Measurements from ENCODE around the gene LRRC4C.

Gene LRRC4C

GRCh38 chr11:40819230-40819629, 640.2 kb downstream of the LRRC4C start:
- Histone ChIP-seq H2AFZ (ENCODE audit: low read length, unreplicated experiment) (no peak overlapping the region), H3K79me2 (ENCODE audit: control insufficient read depth, insufficient read depth, low read length, unreplicated experiment) (no peaks in the 10 kb centered on the region), H3K4me1 (ENCODE audit: control insufficient read depth, insufficient read depth, low read length, unreplicated experiment) (no peaks in the 10 kb centered on the region), H3K36me3 (ENCODE audit: insufficient read depth, low read length) (no peaks in the 10 kb centered on the region), H3K27me3 (ENCODE audit: insufficient read depth, low read length) (no peaks in the 10 kb centered on the region), H3K4me3 (ENCODE audit: low read depth, low read length) (no peak overlapping the region), H3K27ac (ENCODE audit: low read depth, low read length) (no peak overlapping the region)

DNA sequence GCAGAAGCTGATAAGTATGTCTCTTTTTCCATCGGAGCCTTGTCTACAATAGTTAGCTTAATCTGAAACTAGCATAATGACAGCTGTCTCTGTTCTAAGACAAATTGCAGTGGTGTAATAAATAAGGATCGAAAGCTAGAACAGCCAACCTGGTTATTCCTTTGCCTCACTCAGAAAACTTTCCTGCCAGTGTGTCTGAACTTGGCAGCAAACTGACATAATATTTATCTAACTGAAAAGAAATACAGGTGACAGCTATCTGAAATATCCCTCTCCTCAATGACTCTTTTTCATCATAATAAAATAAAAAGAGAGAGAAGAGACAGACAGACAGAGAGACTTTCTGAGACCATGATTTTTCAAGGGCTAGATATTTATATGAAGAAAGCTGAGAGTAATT, 642.5 kb downstream of the LRRC4C start:
- H3K4me3 ChIP-seq (ENCODE audit: low read depth, low read length): no peak overlapping the region
- no peaks in the 10 kb centered on the region for H3K36me3 ChIP-seq (ENCODE audit: insufficient read depth, low read length)
- no peaks in the 10 kb centered on the region for H3K4me1 ChIP-seq (ENCODE audit: control insufficient read depth, insufficient read depth, low read length, unreplicated experiment)
- no peak overlapping the region for H2AFZ ChIP-seq (ENCODE audit: low read length, unreplicated experiment)
- H3K27me3 ChIP-seq (ENCODE audit: insufficient read depth, low read length): no peaks in the 10 kb centered on the region
- no peaks in the 10 kb centered on the region for H3K79me2 ChIP-seq (ENCODE audit: control insufficient read depth, insufficient read depth, low read length, unreplicated experiment)
- no peak overlapping the region for H3K27ac ChIP-seq (ENCODE audit: low read depth, low read length)

DNA sequence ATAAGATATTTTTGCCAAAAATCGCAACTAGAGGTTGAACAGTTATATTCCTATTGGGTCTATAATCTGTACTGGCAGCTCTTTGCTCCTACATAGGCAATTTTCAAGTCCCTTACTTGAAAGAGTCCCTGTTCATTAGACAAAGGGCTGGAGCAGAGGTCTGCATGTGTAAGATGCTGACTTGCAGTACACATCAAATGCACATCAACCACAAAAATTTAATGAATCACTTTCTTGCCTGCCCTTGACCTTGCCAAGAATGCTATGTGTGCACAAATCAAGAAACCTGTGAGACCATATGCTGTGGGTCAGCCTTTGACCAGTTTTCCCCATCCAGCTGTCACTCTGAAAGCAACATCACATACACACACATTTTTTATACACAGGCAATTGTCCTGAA, 661.5 kb downstream of the LRRC4C start:
- Histone ChIP-seq H3K27ac (ENCODE audit: low read depth, low read length) (no peak overlapping the region), H2AFZ (ENCODE audit: low read length, unreplicated experiment) (no peak overlapping the region), H3K4me1 (ENCODE audit: control insufficient read depth, insufficient read depth, low read length, unreplicated experiment) (no peaks in the 10 kb centered on the region), H3K79me2 (ENCODE audit: control insufficient read depth, insufficient read depth, low read length, unreplicated experiment) (no peaks in the 10 kb centered on the region), H3K27me3 (ENCODE audit: insufficient read depth, low read length) (no peaks in the 10 kb centered on the region), H3K4me3 (ENCODE audit: low read depth, low read length) (no peak overlapping the region), H3K36me3 (ENCODE audit: insufficient read depth, low read length) (no peaks in the 10 kb centered on the region)

DNA sequence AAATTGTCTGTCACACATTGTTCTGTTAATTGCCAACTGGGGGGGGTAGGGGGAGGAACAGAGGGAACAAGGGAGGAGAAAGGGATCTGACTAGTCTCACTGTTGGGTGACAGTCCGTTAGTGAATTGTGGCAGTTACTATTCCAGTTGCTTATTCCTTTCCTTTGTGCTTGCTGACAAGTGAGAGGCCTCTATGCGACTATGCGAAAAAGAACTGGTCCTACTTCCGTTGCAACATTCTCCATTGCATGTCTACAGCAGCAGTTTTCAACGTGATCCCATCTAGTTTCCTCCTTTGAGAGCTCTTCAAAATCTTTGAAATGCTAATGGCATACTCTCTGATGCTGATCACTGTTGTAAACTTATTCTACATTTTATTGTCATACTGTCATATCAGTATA, 672.2 kb downstream of the LRRC4C start:
- no peak overlapping the region for H3K4me3 ChIP-seq (ENCODE audit: low read depth, low read length)
- H2AFZ ChIP-seq (ENCODE audit: low read length, unreplicated experiment): no peak overlapping the region
- H3K36me3 ChIP-seq (ENCODE audit: insufficient read depth, low read length): no peaks in the 10 kb centered on the region
- no peak overlapping the region for H3K27ac ChIP-seq (ENCODE audit: low read depth, low read length)
- no peaks in the 10 kb centered on the region for H3K79me2 ChIP-seq (ENCODE audit: control insufficient read depth, insufficient read depth, low read length, unreplicated experiment)
- no peaks in the 10 kb centered on the region for H3K4me1 ChIP-seq (ENCODE audit: control insufficient read depth, insufficient read depth, low read length, unreplicated experiment)
- H3K27me3 ChIP-seq (ENCODE audit: insufficient read depth, low read length): no peaks in the 10 kb centered on the region

- no peaks in the 10 kb centered on the region for H3K4me1 ChIP-seq (ENCODE audit: control insufficient read depth, insufficient read depth, low read length, unreplicated experiment)
- H3K4me3 ChIP-seq (ENCODE audit: low read depth, low read length): no peak overlapping the region
- H3K27ac ChIP-seq (ENCODE audit: low read depth, low read length): no peak overlapping the region
- no peaks in the 10 kb centered on the region for H3K36me3 ChIP-seq (ENCODE audit: insufficient read depth, low read length)
- H3K79me2 ChIP-seq (ENCODE audit: control insufficient read depth, insufficient read depth, low read length, unreplicated experiment): no peaks in the 10 kb centered on the region
- H3K27me3 ChIP-seq (ENCODE audit: insufficient read depth, low read length): no peaks in the 10 kb centered on the region
- H2AFZ ChIP-seq (ENCODE audit: low read length, unreplicated experiment): no peak overlapping the region
These were observed 696.4 kb downstream of the LRRC4C start for GRCh38 chr11:40763046-40763445.

- Histone ChIP-seq H3K4me3 (ENCODE audit: low read depth, low read length) (no peak overlapping the region), H3K27me3 (ENCODE audit: insufficient read depth, low read length) (no peaks in the 10 kb centered on the region), H3K79me2 (ENCODE audit: control insufficient read depth, insufficient read depth, low read length, unreplicated experiment) (no peaks in the 10 kb centered on the region), H3K4me1 (ENCODE audit: control insufficient read depth, insufficient read depth, low read length, unreplicated experiment) (no peaks in the 10 kb centered on the region), H2AFZ (ENCODE audit: low read length, unreplicated experiment) (no peak overlapping the region), H3K27ac (ENCODE audit: low read depth, low read length) (no peak overlapping the region), H3K36me3 (ENCODE audit: insufficient read depth, low read length) (no peaks in the 10 kb centered on the region)
These were observed 700.1 kb downstream of the LRRC4C start for GRCh38 chr11:40759341-40759740.

- Histone ChIP-seq H3K36me3 (ENCODE audit: insufficient read depth, low read length) (no peaks in the 10 kb centered on the region), H3K4me3 (ENCODE audit: low read depth, low read length) (no peak overlapping the region), H3K79me2 (ENCODE audit: control insufficient read depth, insufficient read depth, low read length, unreplicated experiment) (no peaks in the 10 kb centered on the region), H3K27ac (ENCODE audit: low read depth, low read length) (no peak overlapping the region), H3K27me3 (ENCODE audit: insufficient read depth, low read length) (no peaks in the 10 kb centered on the region), H2AFZ (ENCODE audit: low read length, unreplicated experiment) (no peak overlapping the region), H3K4me1 (ENCODE audit: control insufficient read depth, insufficient read depth, low read length, unreplicated experiment) (no peaks in the 10 kb centered on the region)
These were observed 705.2 kb downstream of the LRRC4C start for GRCh38 chr11:40754297-40754696.

GRCh38 chr11:40746282-40746681, 713.2 kb downstream of the LRRC4C start:
- H3K27ac ChIP-seq (ENCODE audit: low read depth, low read length): no peak overlapping the region
- no peaks in the 10 kb centered on the region for H3K36me3 ChIP-seq (ENCODE audit: insufficient read depth, low read length)
- no peak overlapping the region for H3K4me3 ChIP-seq (ENCODE audit: low read depth, low read length)
- no peaks in the 10 kb centered on the region for H3K27me3 ChIP-seq (ENCODE audit: insufficient read depth, low read length)
- H3K79me2 ChIP-seq (ENCODE audit: control insufficient read depth, insufficient read depth, low read length, unreplicated experiment): no peaks in the 10 kb centered on the region
- no peaks in the 10 kb centered on the region for H3K4me1 ChIP-seq (ENCODE audit: control insufficient read depth, insufficient read depth, low read length, unreplicated experiment)
- no peak overlapping the region for H2AFZ ChIP-seq (ENCODE audit: low read length, unreplicated experiment)

- Histone ChIP-seq H3K4me3 (ENCODE audit: low read depth, low read length) (no peak overlapping the region), H3K36me3 (ENCODE audit: insufficient read depth, low read length) (no peaks in the 10 kb centered on the region), H3K27me3 (ENCODE audit: insufficient read depth, low read length) (no peaks in the 10 kb centered on the region), H3K27ac (ENCODE audit: low read depth, low read length) (no peak overlapping the region), H3K79me2 (ENCODE audit: control insufficient read depth, insufficient read depth, low read length, unreplicated experiment) (no peaks in the 10 kb centered on the region), H3K4me1 (ENCODE audit: control insufficient read depth, insufficient read depth, low read length, unreplicated experiment) (no peaks in the 10 kb centered on the region), H2AFZ (ENCODE audit: low read length, unreplicated experiment) (no peak overlapping the region)
These were observed 727.3 kb downstream of the LRRC4C start for GRCh38 chr11:40732132-40732531.

GRCh38 chr11:40722179-40722795, 737.2 kb downstream of the LRRC4C start:
- Histone ChIP-seq H3K36me3 (ENCODE audit: insufficient read depth, low read length) (no peaks in the 10 kb centered on the region), H3K4me1 (ENCODE audit: control insufficient read depth, insufficient read depth, low read length, unreplicated experiment) (no peaks in the 10 kb centered on the region), H3K27me3 (ENCODE audit: insufficient read depth, low read length) (no peaks in the 10 kb centered on the region), H2AFZ (ENCODE audit: low read length, unreplicated experiment) (no peak overlapping the region), H3K79me2 (ENCODE audit: control insufficient read depth, insufficient read depth, low read length, unreplicated experiment) (no peaks in the 10 kb centered on the region), H3K27ac (ENCODE audit: low read depth, low read length) (no peak overlapping the region), H3K4me3 (ENCODE audit: low read depth, low read length) (no peak overlapping the region)

DNA sequence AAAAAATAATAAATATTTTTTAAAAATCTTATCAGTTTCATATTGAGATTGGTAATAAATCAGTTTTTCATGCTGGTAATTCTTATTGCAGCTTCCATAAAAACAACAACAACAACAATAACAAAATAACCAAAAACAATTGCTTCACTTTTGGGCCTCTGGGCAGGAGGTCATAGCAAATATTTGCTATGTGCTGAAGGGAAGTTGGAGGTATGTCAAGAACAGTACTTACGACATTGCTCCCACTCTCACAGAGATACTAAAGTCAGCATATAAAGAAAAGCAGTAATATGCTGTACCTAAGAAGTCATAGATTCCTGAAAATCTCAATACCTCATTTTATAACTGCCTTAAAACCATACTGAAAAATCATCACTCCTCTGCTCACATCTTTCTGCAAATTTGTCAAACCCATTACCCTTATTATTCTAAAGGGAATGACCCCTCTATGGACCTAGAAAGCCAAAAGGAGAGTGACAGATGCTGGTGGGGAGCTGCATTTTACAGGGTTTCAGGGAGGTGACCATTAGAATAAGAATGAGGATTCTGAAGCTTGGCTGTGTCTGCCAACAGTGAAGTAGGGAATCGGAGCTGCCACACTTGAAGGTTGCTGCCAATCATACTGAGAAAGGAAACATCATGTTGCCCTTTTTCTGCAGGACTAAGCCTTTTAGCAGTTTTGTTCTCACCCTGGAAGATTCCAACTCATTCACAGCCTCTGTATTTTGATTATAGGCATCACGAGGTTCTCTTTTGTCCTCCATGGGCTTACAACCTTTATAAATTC, 742.9 kb downstream of the LRRC4C start:
- H3K36me3 ChIP-seq (ENCODE audit: insufficient read depth, low read length): no peaks in the 10 kb centered on the region
- no peaks in the 10 kb centered on the region for H3K27me3 ChIP-seq (ENCODE audit: insufficient read depth, low read length)
- H3K4me3 ChIP-seq (ENCODE audit: low read depth, low read length): no peak overlapping the region
- H2AFZ ChIP-seq (ENCODE audit: low read length, unreplicated experiment): no peak overlapping the region
- no peaks in the 10 kb centered on the region for H3K4me1 ChIP-seq (ENCODE audit: control insufficient read depth, insufficient read depth, low read length, unreplicated experiment)
- no peaks in the 10 kb centered on the region for H3K79me2 ChIP-seq (ENCODE audit: control insufficient read depth, insufficient read depth, low read length, unreplicated experiment)
- no peak overlapping the region for H3K27ac ChIP-seq (ENCODE audit: low read depth, low read length)
